Stomach smooth muscle (tissue), 2 donors: ENCODE data around the gene FAM229A.
"Not testable (repeated sequence)": the region's sequence is repeated elsewhere in the genome, so short reads cannot be mapped to it uniquely, and the experiment has no call there.

ENCODE experiments used
- H3K27ac ChIP-seq: one replicate; pipeline ENCODE4 v1.7.0; 2013; ENCODE audit warnings: mild to moderate bottlenecking, low read length, inconsistent platforms
- H3K27me3 ChIP-seq, 2 donors: one replicate each; pipeline ENCODE4 v1.7.0; 2013; ENCODE audit warnings: low read length in 2 of 2; ENCODE audit not compliant: insufficient read depth in 2 of 2, control insufficient read depth in 1 of 2
- H3K36me3 ChIP-seq, 2 donors: one replicate each; pipeline ENCODE4 v1.7.0; 2013; ENCODE audit warnings: low read length in 2 of 2; ENCODE audit not compliant: control insufficient read depth in 2 of 2, insufficient read depth in 2 of 2
- H3K4me1 ChIP-seq: one replicate; pipeline ENCODE4 v1.7.0; 2013; ENCODE audit warnings: low read length; ENCODE audit not compliant: control insufficient read depth, insufficient read depth
- H3K4me3 ChIP-seq, 2 donors: one replicate each; pipeline ENCODE4 v1.7.0; 2013; ENCODE audit warnings: low read length in 2 of 2
- H3K9ac ChIP-seq, 2 donors: one replicate each; pipeline ENCODE4 v1.7.0; 2013; ENCODE audit warnings: low read length in 2 of 2, mild to moderate bottlenecking in 1 of 2
- H3K9me3 ChIP-seq, 2 donors: one replicate each; pipeline ENCODE4 v1.7.0; 2013; ENCODE audit warnings: low read length in 2 of 2; ENCODE audit not compliant: control insufficient read depth in 2 of 2
- donor health status: healthy.
- donor health status: Pancreatic carcinoma.

The FAM229A gene

GRCh38 chr1:32356478-32356877 lies 5.8 kb downstream of the FAM229A start:
- H3K27me3 ChIP-seq = no peaks in the 10 kb centered on the region
- H3K27ac ChIP-seq = no peak overlapping the region
- H3K9me3 ChIP-seq = no peaks in the 10 kb centered on the region
- H3K4me1 ChIP-seq = peaks cover 29% of the 10 kb centered on the region
- no peaks in the 10 kb centered on the region for H3K36me3 ChIP-seq
- no peak overlapping the region for H3K4me3 ChIP-seq
- H3K9ac ChIP-seq = no peak overlapping the region

- H3K4me1 ChIP-seq = peaks cover 27% of the 10 kb centered on the region
- not testable (repeated sequence) for H3K27ac ChIP-seq, H3K4me3 ChIP-seq, H3K9me3 ChIP-seq, H3K36me3 ChIP-seq, H3K27me3 ChIP-seq, H3K9ac ChIP-seq
Observed at GRCh38 chr1:32355778-32356177, 6.5 kb downstream of the FAM229A start.

- Histone ChIP-seq H3K36me3 (no peaks in the 10 kb centered on the region), H3K9me3 (no peaks in the 10 kb centered on the region), H3K27ac (no peak overlapping the region), H3K4me3 (no peak overlapping the region), H3K27me3 (no peaks in the 10 kb centered on the region), H3K4me1 (peaks cover 29% of the 10 kb centered on the region), H3K9ac (peak overlapping the region in 1 of 2 donors; percentile 21)
Observed at GRCh38 chr1:32353886-32354570, 8.3 kb downstream of the FAM229A start.

- Histone ChIP-seq H3K4me1 (peaks cover 29% of the 10 kb centered on the region), H3K9ac (no peak overlapping the region)
Observed at GRCh38 chr1:32353431-32353830, 8.9 kb downstream of the FAM229A start.

GRCh38 chr1:32352831-32353383 lies 9.4 kb downstream of the FAM229A start:
- Histone ChIP-seq H3K27ac (no peak overlapping the region), H3K4me1 (peaks cover 29% of the 10 kb centered on the region), H3K9me3 (no peaks in the 10 kb centered on the region), H3K9ac (peak overlapping the region; percentile 42 to 86), H3K4me3 (no peak overlapping the region), H3K36me3 (no peaks in the 10 kb centered on the region), H3K27me3 (no peaks in the 10 kb centered on the region)

More at GRCh38 chr1:32353431-32353830, 8.9 kb downstream of the FAM229A start:
- Histone ChIP-seq H3K9me3 (no peaks in the 10 kb centered on the region), H3K4me3 (no peak overlapping the region), H3K27ac (no peak overlapping the region), H3K36me3 (no peaks in the 10 kb centered on the region), H3K27me3 (no peaks in the 10 kb centered on the region)

GRCh38 chr1:32352239-32352745 lies 10.0 kb downstream of the FAM229A start:
- Histone ChIP-seq H3K36me3 (no peaks in the 10 kb centered on the region), H3K9ac (peak overlapping the region; percentile 84 to 86), H3K27me3 (no peaks in the 10 kb centered on the region), H3K4me3 (peak overlapping the region; percentile 72 to 81), H3K27ac (peak overlapping the region; percentile 76), H3K4me1 (peaks cover 29% of the 10 kb centered on the region), H3K9me3 (no peaks in the 10 kb centered on the region)

GRCh38 chr1:32351399-32352238 lies 10.7 kb downstream of the FAM229A start:
- Histone ChIP-seq H3K4me1 (peaks cover 29% of the 10 kb centered on the region), H3K36me3 (no peaks in the 10 kb centered on the region), H3K27ac (peak overlapping the region; percentile 76), H3K9me3 (no peaks in the 10 kb centered on the region), H3K4me3 (peak overlapping the region; percentile 72 to 81), H3K27me3 (no peaks in the 10 kb centered on the region), H3K9ac (peak overlapping the region; percentile 84 to 86)

- no peaks in the 10 kb centered on the region for H3K27me3 ChIP-seq
- no peaks in the 10 kb centered on the region for H3K9me3 ChIP-seq
- H3K36me3 ChIP-seq = no peaks in the 10 kb centered on the region
- peak overlapping the region; percentile 65 to 81 for H3K4me3 ChIP-seq
- H3K27ac ChIP-seq = peak overlapping the region; percentile 37
- peaks cover 29% of the 10 kb centered on the region for H3K4me1 ChIP-seq
- H3K9ac ChIP-seq = peak overlapping the region; percentile 51 to 86
Observed at GRCh38 chr1:32350785-32351398, 11.4 kb downstream of the FAM229A start.

GRCh38 chr1:32349211-32349708 lies 13.0 kb downstream of the FAM229A start:
- Histone ChIP-seq H3K9me3 (no peaks in the 10 kb centered on the region), H3K9ac (no peak overlapping the region), H3K4me3 (no peak overlapping the region), H3K27ac (no peak overlapping the region), H3K36me3 (no peaks in the 10 kb centered on the region), H3K27me3 (no peaks in the 10 kb centered on the region), H3K4me1 (peaks cover 28% of the 10 kb centered on the region)

- H3K9ac ChIP-seq = no peak overlapping the region
- H3K4me1 ChIP-seq = peaks cover 5% of the 10 kb centered on the region
- H3K36me3 ChIP-seq = no peaks in the 10 kb centered on the region
- no peaks in the 10 kb centered on the region for H3K27me3 ChIP-seq
- H3K27ac ChIP-seq = no peak overlapping the region
- no peak overlapping the region for H3K4me3 ChIP-seq
- no peaks in the 10 kb centered on the region for H3K9me3 ChIP-seq
Observed at GRCh38 chr1:32346532-32347157, 15.6 kb downstream of the FAM229A start.
